Measurements from ENCODE around the gene ABO. TPM values are rescaled to one million over a fixed set of nuclear protein-coding genes. Genes with fewer than 3 reads are reported as not detected.

Gene ABO
- total RNA-seq, 1 donor from 2014 or later, result 0.40 TPM

- no peak overlapping the region for H3K27ac Mint-ChIP-seq (ENCODE audit: unreplicated experiment)
- no peak for TF ChIP-seq CTCF (conservative IDR thresholded peaks at IDR 0.05)
- H3K27me3 Mint-ChIP-seq (ENCODE audit: low read depth), result peaks cover 30% of the 10 kb centered on the region
- no peaks in the 10 kb centered on the region for H3K36me3 Mint-ChIP-seq (ENCODE audit: low read depth)
- no peak for DNase-seq (ENCODE audit: low read depth, low spot score)
- no peak overlapping the region for H3K4me3 Mint-ChIP-seq
- no peaks in the 10 kb centered on the region for H3K4me1 Mint-ChIP-seq
- H3K9me3 Mint-ChIP-seq, result peaks cover 6% of the 10 kb centered on the region
These were observed 7.7 kb upstream of the ABO start for GRCh38 chr9:133282464-133283238.

DNA sequence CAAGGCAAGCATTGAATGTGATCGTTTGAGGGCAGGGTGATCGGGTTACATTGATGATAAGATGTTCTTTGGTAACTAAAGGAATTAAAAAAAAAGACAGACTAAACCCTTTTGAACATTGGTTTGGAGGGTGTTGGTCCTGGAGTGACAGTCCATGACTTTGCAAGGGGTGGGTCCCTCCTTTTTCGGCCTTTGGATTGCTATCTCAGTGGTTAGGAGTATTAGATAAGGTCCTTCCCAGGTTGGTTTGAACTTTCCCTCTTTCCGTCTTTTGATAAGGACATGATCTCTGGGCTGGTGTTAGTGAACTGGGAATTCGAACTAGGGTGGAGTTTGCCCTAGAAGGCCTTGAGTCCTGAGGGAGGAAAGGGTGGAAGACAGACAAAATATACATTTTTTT lies 5.4 kb upstream of the ABO start:
- no peaks in the 10 kb centered on the region for H3K4me1 Mint-ChIP-seq
- H3K36me3 Mint-ChIP-seq (ENCODE audit: low read depth), result no peaks in the 10 kb centered on the region
- TF ChIP-seq CTCF (conservative IDR thresholded peaks at IDR 0.05), result no peak
- DNase-seq (ENCODE audit: low read depth, low spot score), result no peak
- H3K27me3 Mint-ChIP-seq (ENCODE audit: low read depth), result peaks cover 50% of the 10 kb centered on the region
- H3K27ac Mint-ChIP-seq (ENCODE audit: unreplicated experiment), result no peak overlapping the region
- peak overlapping the region; percentile 21 for H3K4me3 Mint-ChIP-seq
- peaks cover 2% of the 10 kb centered on the region for H3K9me3 Mint-ChIP-seq

DNA sequence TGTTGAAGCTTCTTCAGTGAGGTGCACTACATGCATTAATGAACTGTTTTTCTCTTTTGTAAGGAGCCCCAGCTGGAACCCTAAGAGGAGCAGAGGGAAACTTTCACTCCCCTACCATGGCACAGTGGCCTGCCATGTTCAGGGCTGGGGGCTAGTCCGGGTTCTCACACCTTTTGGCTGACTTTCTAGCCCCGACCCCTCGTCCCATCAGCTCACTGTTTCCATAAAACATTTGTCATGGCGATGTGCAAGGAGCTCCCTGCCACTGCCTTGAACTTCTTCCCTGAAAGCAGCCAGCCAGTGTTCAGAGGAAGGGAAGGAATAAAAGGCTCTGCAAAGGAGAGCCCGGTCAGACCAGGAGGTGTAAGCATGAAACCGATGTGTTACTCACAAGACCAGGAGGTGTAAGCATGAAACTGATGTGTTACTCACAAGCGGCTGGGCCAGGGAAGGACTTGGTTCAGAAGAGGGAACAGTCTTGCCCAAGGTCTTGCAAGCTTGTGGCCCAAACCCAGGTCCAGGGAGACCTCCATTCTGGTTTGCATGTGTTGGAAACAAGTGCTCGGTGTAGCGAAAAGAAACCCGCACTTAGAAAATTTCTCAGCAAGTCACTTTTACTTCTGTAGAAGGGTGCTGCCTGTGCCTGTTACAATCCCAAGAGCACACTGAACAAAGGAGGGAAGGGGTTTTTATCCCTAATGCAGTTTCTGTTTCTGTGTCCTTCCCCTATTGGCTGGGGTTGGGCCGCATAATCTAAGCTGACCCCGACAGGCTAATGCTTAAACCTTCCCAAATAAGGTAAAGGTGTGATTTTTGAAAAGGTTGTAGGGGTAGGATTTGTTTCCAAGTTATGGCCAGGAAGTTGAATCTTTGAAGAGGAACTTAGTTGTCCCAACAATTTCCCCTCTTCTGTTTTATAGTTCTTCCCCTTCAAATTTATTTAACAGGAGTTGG lies 3.4 kb upstream of the ABO start:
- Mint-ChIP-seq H3K9me3 (peaks cover 2% of the 10 kb centered on the region), H3K4me1 (no peaks in the 10 kb centered on the region), H3K36me3 (ENCODE audit: low read depth) (no peaks in the 10 kb centered on the region), H3K27me3 (ENCODE audit: low read depth) (peaks cover 60% of the 10 kb centered on the region), H3K4me3 (no peak overlapping the region), H3K27ac (ENCODE audit: unreplicated experiment) (no peak overlapping the region)
- no peak for DNase-seq (ENCODE audit: low read depth, low spot score)
- no peak for TF ChIP-seq CTCF (conservative IDR thresholded peaks at IDR 0.05)

DNA sequence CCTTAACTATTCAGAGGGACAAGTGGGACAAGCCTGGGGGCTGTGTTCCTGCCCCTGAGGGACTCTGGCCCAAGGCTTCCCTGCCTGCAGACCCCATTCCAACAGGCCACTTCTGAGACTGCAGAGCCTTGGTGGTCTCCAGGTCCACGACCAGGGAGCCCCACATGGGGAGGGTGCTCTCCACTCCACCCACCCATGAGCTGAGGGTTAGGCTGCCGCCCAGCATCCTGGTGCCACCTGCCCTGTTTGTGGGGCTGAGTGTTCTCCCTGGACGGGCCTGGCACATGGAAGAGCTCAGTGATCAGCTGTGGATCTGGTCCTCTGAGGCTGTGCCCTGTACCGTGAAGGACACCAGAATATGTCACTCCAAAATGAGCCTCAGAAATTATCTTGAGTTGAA lies 2.5 kb upstream of the ABO start:
- H3K4me1 Mint-ChIP-seq, result no peaks in the 10 kb centered on the region
- no peak for TF ChIP-seq CTCF (conservative IDR thresholded peaks at IDR 0.05)
- H3K27me3 Mint-ChIP-seq (ENCODE audit: low read depth), result peaks cover 69% of the 10 kb centered on the region
- no peak overlapping the region for H3K4me3 Mint-ChIP-seq
- DNase-seq (ENCODE audit: low read depth, low spot score), result no peak
- no peaks in the 10 kb centered on the region for H3K36me3 Mint-ChIP-seq (ENCODE audit: low read depth)
- H3K27ac Mint-ChIP-seq (ENCODE audit: unreplicated experiment), result no peak overlapping the region
- H3K9me3 Mint-ChIP-seq, result peaks cover 2% of the 10 kb centered on the region

DNA sequence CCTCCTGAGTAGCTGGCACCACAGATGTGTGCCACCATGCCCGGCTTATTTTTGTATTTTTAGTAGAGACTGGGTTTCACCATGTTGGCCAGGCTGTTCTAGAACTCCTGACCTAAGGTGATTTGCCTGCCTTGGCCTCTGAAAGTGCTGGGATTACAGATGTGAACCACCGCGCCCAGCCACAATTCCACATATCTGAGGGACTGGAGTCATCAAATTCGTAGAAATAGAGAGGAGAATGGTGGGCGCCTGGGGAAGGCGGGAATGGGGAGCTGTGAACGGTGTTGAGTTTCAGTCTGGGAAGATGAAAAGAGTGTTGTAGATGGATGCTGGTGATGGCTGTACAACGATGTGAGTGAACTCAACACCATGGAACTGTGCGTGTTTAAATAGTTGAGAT lies 1.9 kb upstream of the ABO start:
- no peak for TF ChIP-seq CTCF (conservative IDR thresholded peaks at IDR 0.05)
- H3K36me3 Mint-ChIP-seq (ENCODE audit: low read depth), result no peaks in the 10 kb centered on the region
- no peak for DNase-seq (ENCODE audit: low read depth, low spot score)
- peaks cover 74% of the 10 kb centered on the region for H3K27me3 Mint-ChIP-seq (ENCODE audit: low read depth)
- H3K9me3 Mint-ChIP-seq, result peaks cover 2% of the 10 kb centered on the region
- H3K4me3 Mint-ChIP-seq, result no peak overlapping the region
- no peak overlapping the region for H3K27ac Mint-ChIP-seq (ENCODE audit: unreplicated experiment)
- no peaks in the 10 kb centered on the region for H3K4me1 Mint-ChIP-seq

Data from neural crest cell (in vitro differentiated cells).